ENCODE measurements around the gene SPECC1. TPM values are rescaled to one million over a fixed set of nuclear protein-coding genes. Genes with fewer than 3 reads are reported as not detected.

Gene SPECC1
- total RNA-seq, 1 experiment from 2014 or later: 103 TPM

GRCh38 chr17:20103454-20104446, 94.6 kb downstream of the SPECC1 start (continued):
- TF ChIP-seq IRF1 (CRISPR knock-in tag; IDR thresholded peaks at IDR 0.05) (no peak), E2F1 (CRISPR knock-in tag; IDR thresholded peaks at IDR 0.05) (no peak), PRRX2 (CRISPR knock-in tag; IDR thresholded peaks at IDR 0.05) (no peak), CDX4 (CRISPR knock-in tag; IDR thresholded peaks at IDR 0.05; ENCODE audit: borderline replicate concordance) (no peak), ZNF317 (CRISPR knock-in tag; IDR thresholded peaks at IDR 0.05; ENCODE audit: borderline replicate concordance, low read depth) (no peak), ESRRA (CRISPR knock-in tag; IDR thresholded peaks at IDR 0.05; ENCODE audit: borderline replicate concordance) (no peak), RELA (CRISPR knock-in tag; IDR thresholded peaks at IDR 0.05; ENCODE audit: borderline replicate concordance) (no peak)
- TF ChIP-seq, protein P1, sequence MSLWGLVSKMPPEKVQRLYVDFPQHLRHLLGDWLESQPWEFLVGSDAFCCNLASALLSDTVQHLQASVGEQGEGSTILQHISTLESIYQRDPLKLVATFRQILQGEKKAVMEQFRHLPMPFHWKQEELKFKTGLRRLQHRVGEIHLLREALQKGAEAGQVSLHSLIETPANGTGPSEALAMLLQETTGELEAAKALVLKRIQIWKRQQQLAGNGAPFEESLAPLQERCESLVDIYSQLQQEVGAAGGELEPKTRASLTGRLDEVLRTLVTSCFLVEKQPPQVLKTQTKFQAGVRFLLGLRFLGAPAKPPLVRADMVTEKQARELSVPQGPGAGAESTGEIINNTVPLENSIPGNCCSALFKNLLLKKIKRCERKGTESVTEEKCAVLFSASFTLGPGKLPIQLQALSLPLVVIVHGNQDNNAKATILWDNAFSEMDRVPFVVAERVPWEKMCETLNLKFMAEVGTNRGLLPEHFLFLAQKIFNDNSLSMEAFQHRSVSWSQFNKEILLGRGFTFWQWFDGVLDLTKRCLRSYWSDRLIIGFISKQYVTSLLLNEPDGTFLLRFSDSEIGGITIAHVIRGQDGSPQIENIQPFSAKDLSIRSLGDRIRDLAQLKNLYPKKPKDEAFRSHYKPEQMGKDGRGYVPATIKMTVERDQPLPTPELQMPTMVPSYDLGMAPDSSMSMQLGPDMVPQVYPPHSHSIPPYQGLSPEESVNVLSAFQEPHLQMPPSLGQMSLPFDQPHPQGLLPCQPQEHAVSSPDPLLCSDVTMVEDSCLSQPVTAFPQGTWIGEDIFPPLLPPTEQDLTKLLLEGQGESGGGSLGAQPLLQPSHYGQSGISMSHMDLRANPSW (CRISPR knock-in tag; conservative IDR thresholded peaks at IDR 0.05; ENCODE audit: low read depth): no peak

- H3K27me3 Mint-ChIP-seq (ENCODE audit: low read depth): no peaks in the 10 kb centered on the region
- peaks cover 6% of the 10 kb centered on the region for H3K9me3 Mint-ChIP-seq
- H3K36me3 Mint-ChIP-seq: no peaks in the 10 kb centered on the region
- DNase-seq (ENCODE audit: low spot score) (no peak), ATAC-seq (peak; percentile 47)
- no peak overlapping the region for H3K4me3 Mint-ChIP-seq
- ChIA-PET CTCF (interaction anchor here (1.0 to 2.1 kb wide), 3 partner anchors 10 to 113 kb away, joined by 3 to 11 read pairs (median 7); partner anchors contain the start of gene SPECC1), POLR2A (interaction anchor here (0.5 to 0.6 kb wide), 2 partner anchors 96 to 617 kb away, joined by 3 to 7 read pairs; no protein-coding TSS in a partner anchor)
- H3K27ac Mint-ChIP-seq: no peak overlapping the region
- H3K4me1 Mint-ChIP-seq: 0 out of 2 replicates have a peak, but pooled peaks cover 3% of the 10 kb centered on the region
- no peak for TF ChIP-seq IRF1 (CRISPR knock-in tag; IDR thresholded peaks at IDR 0.05)
- no peak for TF ChIP-seq IRF2 (CRISPR knock-in tag; IDR thresholded peaks at IDR 0.05; ENCODE audit: borderline replicate concordance, low read depth)
- TF ChIP-seq HMGA2 (CRISPR knock-in tag; IDR thresholded peaks at IDR 0.05): no peak
- no peak for TF ChIP-seq ZNF512 (CRISPR knock-in tag; IDR thresholded peaks at IDR 0.05; ENCODE audit: borderline replicate concordance)
- no peak for TF ChIP-seq FOXJ3 (CRISPR knock-in tag; IDR thresholded peaks at IDR 0.05; ENCODE audit: borderline replicate concordance)
- TF ChIP-seq FOXK1 (CRISPR knock-in tag; IDR thresholded peaks at IDR 0.05): no peak
- TF ChIP-seq, protein P2, sequence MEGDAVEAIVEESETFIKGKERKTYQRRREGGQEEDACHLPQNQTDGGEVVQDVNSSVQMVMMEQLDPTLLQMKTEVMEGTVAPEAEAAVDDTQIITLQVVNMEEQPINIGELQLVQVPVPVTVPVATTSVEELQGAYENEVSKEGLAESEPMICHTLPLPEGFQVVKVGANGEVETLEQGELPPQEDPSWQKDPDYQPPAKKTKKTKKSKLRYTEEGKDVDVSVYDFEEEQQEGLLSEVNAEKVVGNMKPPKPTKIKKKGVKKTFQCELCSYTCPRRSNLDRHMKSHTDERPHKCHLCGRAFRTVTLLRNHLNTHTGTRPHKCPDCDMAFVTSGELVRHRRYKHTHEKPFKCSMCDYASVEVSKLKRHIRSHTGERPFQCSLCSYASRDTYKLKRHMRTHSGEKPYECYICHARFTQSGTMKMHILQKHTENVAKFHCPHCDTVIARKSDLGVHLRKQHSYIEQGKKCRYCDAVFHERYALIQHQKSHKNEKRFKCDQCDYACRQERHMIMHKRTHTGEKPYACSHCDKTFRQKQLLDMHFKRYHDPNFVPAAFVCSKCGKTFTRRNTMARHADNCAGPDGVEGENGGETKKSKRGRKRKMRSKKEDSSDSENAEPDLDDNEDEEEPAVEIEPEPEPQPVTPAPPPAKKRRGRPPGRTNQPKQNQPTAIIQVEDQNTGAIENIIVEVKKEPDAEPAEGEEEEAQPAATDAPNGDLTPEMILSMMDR (IDR thresholded peaks at IDR 0.05): no peak
- no peak for TF ChIP-seq ETV6 (CRISPR knock-in tag; IDR thresholded peaks at IDR 0.05)
- no peak for TF ChIP-seq NFATC4 (CRISPR knock-in tag; IDR thresholded peaks at IDR 0.05)
- TF ChIP-seq, protein P3, sequence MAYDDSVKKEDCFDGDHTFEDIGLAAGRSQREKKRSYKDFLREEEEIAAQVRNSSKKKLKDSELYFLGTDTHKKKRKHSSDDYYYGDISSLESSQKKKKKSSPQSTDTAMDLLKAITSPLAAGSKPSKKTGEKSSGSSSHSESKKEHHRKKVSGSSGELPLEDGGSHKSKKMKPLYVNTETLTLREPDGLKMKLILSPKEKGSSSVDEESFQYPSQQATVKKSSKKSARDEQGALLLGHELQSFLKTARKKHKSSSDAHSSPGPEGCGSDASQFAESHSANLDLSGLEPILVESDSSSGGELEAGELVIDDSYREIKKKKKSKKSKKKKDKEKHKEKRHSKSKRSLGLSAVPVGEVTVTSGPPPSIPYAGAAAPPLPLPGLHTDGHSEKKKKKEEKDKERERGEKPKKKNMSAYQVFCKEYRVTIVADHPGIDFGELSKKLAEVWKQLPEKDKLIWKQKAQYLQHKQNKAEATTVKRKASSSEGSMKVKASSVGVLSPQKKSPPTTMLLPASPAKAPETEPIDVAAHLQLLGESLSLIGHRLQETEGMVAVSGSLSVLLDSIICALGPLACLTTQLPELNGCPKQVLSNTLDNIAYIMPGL (CRISPR knock-in tag; IDR thresholded peaks at IDR 0.05): no peak
- TF ChIP-seq OVOL2 (CRISPR knock-in tag; IDR thresholded peaks at IDR 0.05; ENCODE audit: borderline replicate concordance): no peak
- no peak for TF ChIP-seq NR3C1 (CRISPR knock-in tag; conservative IDR thresholded peaks at IDR 0.05; ENCODE audit: low read depth)
- no peak for TF ChIP-seq ZNF396 (CRISPR knock-in tag; IDR thresholded peaks at IDR 0.05; ENCODE audit: borderline replicate concordance)
- no peak for TF ChIP-seq ZNF416 (CRISPR knock-in tag; IDR thresholded peaks at IDR 0.05)
These were observed 96.6 kb downstream of the SPECC1 start for GRCh38 chr17:20105539-20106280.
